Astrocyte (in vitro differentiated cells and primary cell): Measurements from ENCODE around the gene NISCH.

ENCODE experiments used
- EZH2 ChIP-seq: IDR thresholded peaks from 2 replicates; pipeline ENCODE4 v1.6.1; 2012; ENCODE audit warnings: mild to moderate bottlenecking, low read length, inconsistent platforms; ENCODE audit not compliant: insufficient read depth
- TF ChIP-seq, protein P1 (sequence below): IDR thresholded peaks from 2 replicates; pipeline ENCODE4 v1.5.1; 2011; ENCODE audit warnings: low read depth, mild to moderate bottlenecking, inconsistent platforms, low read length, moderate library complexity; ENCODE audit not compliant: insufficient read depth

- TF ChIP-seq, protein P1, sequence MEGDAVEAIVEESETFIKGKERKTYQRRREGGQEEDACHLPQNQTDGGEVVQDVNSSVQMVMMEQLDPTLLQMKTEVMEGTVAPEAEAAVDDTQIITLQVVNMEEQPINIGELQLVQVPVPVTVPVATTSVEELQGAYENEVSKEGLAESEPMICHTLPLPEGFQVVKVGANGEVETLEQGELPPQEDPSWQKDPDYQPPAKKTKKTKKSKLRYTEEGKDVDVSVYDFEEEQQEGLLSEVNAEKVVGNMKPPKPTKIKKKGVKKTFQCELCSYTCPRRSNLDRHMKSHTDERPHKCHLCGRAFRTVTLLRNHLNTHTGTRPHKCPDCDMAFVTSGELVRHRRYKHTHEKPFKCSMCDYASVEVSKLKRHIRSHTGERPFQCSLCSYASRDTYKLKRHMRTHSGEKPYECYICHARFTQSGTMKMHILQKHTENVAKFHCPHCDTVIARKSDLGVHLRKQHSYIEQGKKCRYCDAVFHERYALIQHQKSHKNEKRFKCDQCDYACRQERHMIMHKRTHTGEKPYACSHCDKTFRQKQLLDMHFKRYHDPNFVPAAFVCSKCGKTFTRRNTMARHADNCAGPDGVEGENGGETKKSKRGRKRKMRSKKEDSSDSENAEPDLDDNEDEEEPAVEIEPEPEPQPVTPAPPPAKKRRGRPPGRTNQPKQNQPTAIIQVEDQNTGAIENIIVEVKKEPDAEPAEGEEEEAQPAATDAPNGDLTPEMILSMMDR: no peak
- no peak for TF ChIP-seq EZH2
These were observed 3.6 kb downstream of the NISCH start for GRCh38 chr3:52458770-52459545.
